SK-N-SH treated with all-trans-retinoic acid at 6 μM for 48 hours (cell line): Measurements from ENCODE around the gene VSIR.

Experiments
- ATAC-seq: fragments of 200-7000 bp; cut with Tn5 transposase; 3 replicates; pipeline ENCODE4 v1.9.1; 2020; ENCODE audit warnings: mild to moderate bottlenecking, moderate library complexity
- ARNTL ChIP-seq: fragments of 450-650 bp; formaldehyde crosslinking; IDR thresholded peaks from 2 replicates; pipeline ENCODE4 v1.5.0; 2020; ENCODE audit warnings: low read depth, mild to moderate bottlenecking, moderate library complexity, borderline replicate concordance
- BACH2 ChIP-seq: fragments of 250-450 bp; sonication (Bioruptor Pico); IDR thresholded peaks from 2 replicates; pipeline ENCODE4 v1.9.0; 2021; ENCODE audit warnings: mild to moderate bottlenecking, borderline replicate concordance
- CSDC2 ChIP-seq: fragments of 250-450 bp; sonication (Bioruptor Pico); IDR thresholded peaks from 2 replicates; pipeline ENCODE4 v1.5.0; 2020; ENCODE audit warnings: mild to moderate bottlenecking, moderate library complexity
- ESRRG ChIP-seq: fragments of 250-450 bp; sonication (Bioruptor Pico); IDR thresholded peaks from 2 replicates; pipeline ENCODE4 v1.6.1; 2021; ENCODE audit warnings: mild to moderate bottlenecking
- GLIS3 ChIP-seq: fragments of 250-450 bp; sonication (Bioruptor Pico); IDR thresholded peaks from 2 replicates; pipeline ENCODE4 v1.5.0; 2020; ENCODE audit warnings: mild to moderate bottlenecking, moderate library complexity
- ISL1 ChIP-seq: fragments of 250-450 bp; sonication (Bioruptor Pico); IDR thresholded peaks from 2 replicates; pipeline ENCODE4 v2.1.2; 2022; ENCODE audit warnings: mild to moderate bottlenecking, moderate library complexity
- OSR1 ChIP-seq: fragments of 250-450 bp; sonication (Bioruptor Pico); IDR thresholded peaks from 2 replicates; pipeline ENCODE4 v1.8.0; 2022; ENCODE audit warnings: moderate library complexity, mild to moderate bottlenecking, inconsistent platforms
- PPARA ChIP-seq: fragments of 250-450 bp; sonication (Bioruptor Pico); IDR thresholded peaks from 2 replicates; pipeline ENCODE4 v1.5.0; 2020; ENCODE audit warnings: mild to moderate bottlenecking, borderline replicate concordance
- RARB ChIP-seq: fragments of 250-450 bp; sonication (Bioruptor Pico); IDR thresholded peaks from 2 replicates; pipeline ENCODE4 v1.8.0; 2021; ENCODE audit warnings: mild to moderate bottlenecking, moderate library complexity
- SNAI2 ChIP-seq: fragments of 250-450 bp; sonication (Bioruptor Pico); IDR thresholded peaks from 2 replicates; pipeline ENCODE4 v1.5.0; 2020; ENCODE audit warnings: mild to moderate bottlenecking, moderate library complexity
- TCF4 ChIP-seq: fragments of 250-450 bp; sonication (Bioruptor Pico); IDR thresholded peaks from 2 replicates; pipeline ENCODE4 v1.8.0; 2021; ENCODE audit warnings: mild to moderate bottlenecking, moderate library complexity, borderline replicate concordance
- TOX ChIP-seq: fragments of 250-450 bp; sonication (Bioruptor Pico); IDR thresholded peaks from 2 replicates; pipeline ENCODE4 v1.8.0; 2021; ENCODE audit warnings: mild to moderate bottlenecking, moderate library complexity, borderline replicate concordance
- ZC3H10 ChIP-seq: fragments of 250-450 bp; sonication (Bioruptor Pico); IDR thresholded peaks from 2 replicates; pipeline ENCODE4 v1.5.1; 2021; ENCODE audit warnings: mild to moderate bottlenecking, moderate library complexity
- ZFP3 ChIP-seq: fragments of 250-450 bp; sonication (Bioruptor Pico); IDR thresholded peaks from 2 replicates; pipeline ENCODE4 v1.5.0; 2020; ENCODE audit warnings: mild to moderate bottlenecking, moderate library complexity
- ZFP30 ChIP-seq: fragments of 450-650 bp; formaldehyde crosslinking; IDR thresholded peaks from 2 replicates; pipeline ENCODE4 v1.5.0; 2022; ENCODE audit warnings: mild to moderate bottlenecking, moderate library complexity
- ZNF565 ChIP-seq: fragments of 450-650 bp; formaldehyde crosslinking; conservative IDR thresholded peaks from 2 replicates; pipeline ENCODE4 v1.5.0; 2020; ENCODE audit warnings: low read depth, mild to moderate bottlenecking, moderate library complexity
- ZNF70 ChIP-seq: fragments of 450-650 bp; formaldehyde crosslinking; IDR thresholded peaks from 2 replicates; pipeline ENCODE4 v1.5.0; 2020; ENCODE audit warnings: mild to moderate bottlenecking, moderate library complexity
- ZNF8 ChIP-seq: fragments of 450-650 bp; formaldehyde crosslinking; IDR thresholded peaks from 2 replicates; pipeline ENCODE4 v1.5.0; 2020; ENCODE audit warnings: mild to moderate bottlenecking, moderate library complexity
- TF ChIP-seq, protein P1 (sequence below): fragments of 250-450 bp; sonication (Bioruptor Pico); IDR thresholded peaks from 2 replicates; pipeline ENCODE4 v1.5.0; 2020; ENCODE audit warnings: mild to moderate bottlenecking, moderate library complexity
- TF ChIP-seq, protein P2 (sequence below): fragments of 250-450 bp; sonication (Bioruptor Pico); IDR thresholded peaks from 2 replicates; pipeline ENCODE4 v1.8.0; 2021; ENCODE audit warnings: low read depth, mild to moderate bottlenecking, moderate library complexity, borderline replicate concordance
- TF ChIP-seq, protein P3 (sequence below): fragments of 250-450 bp; sonication (Bioruptor Pico); IDR thresholded peaks from 2 replicates; pipeline ENCODE4 v1.8.0; 2020; ENCODE audit warnings: mild to moderate bottlenecking, moderate library complexity, borderline replicate concordance
- TF ChIP-seq, protein P4 (sequence below): fragments of 250-450 bp; sonication (Bioruptor Pico); IDR thresholded peaks from 2 replicates; pipeline ENCODE4 v1.5.1; 2020; ENCODE audit warnings: low read depth, mild to moderate bottlenecking, moderate library complexity

Gene VSIR

DNA sequence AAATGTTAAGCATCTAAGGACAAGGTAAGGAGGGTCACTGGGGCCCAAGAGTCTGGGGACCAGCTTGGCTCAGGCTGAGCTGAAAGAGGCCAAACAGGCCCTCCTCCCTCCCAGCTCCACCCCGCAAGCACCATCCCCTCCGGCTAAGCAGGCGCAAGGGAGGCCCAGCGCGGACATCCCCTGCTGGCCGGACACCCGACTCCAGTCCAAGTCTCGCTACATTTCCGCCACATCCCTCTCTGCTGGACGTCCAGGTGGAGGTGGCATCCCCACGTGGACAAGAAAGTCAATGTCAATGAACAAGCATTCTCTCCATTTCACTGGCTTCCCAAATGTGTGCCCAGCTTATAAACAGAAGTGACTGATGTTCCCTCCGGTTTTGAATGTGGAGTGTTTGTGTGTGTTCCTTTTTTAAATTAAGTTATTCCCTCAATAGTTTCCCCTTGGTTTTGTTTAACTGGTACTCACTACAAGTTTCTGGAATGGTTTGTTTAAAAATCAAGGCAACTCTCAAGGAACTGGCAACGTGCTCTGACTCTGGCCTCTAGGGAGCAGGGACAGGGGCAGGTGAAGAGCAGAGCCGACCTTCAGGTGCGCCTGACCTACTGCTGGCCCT, 42.3 kb upstream of the VSIR start:
- no peak for ATAC-seq
- TF ChIP-seq, protein P1, sequence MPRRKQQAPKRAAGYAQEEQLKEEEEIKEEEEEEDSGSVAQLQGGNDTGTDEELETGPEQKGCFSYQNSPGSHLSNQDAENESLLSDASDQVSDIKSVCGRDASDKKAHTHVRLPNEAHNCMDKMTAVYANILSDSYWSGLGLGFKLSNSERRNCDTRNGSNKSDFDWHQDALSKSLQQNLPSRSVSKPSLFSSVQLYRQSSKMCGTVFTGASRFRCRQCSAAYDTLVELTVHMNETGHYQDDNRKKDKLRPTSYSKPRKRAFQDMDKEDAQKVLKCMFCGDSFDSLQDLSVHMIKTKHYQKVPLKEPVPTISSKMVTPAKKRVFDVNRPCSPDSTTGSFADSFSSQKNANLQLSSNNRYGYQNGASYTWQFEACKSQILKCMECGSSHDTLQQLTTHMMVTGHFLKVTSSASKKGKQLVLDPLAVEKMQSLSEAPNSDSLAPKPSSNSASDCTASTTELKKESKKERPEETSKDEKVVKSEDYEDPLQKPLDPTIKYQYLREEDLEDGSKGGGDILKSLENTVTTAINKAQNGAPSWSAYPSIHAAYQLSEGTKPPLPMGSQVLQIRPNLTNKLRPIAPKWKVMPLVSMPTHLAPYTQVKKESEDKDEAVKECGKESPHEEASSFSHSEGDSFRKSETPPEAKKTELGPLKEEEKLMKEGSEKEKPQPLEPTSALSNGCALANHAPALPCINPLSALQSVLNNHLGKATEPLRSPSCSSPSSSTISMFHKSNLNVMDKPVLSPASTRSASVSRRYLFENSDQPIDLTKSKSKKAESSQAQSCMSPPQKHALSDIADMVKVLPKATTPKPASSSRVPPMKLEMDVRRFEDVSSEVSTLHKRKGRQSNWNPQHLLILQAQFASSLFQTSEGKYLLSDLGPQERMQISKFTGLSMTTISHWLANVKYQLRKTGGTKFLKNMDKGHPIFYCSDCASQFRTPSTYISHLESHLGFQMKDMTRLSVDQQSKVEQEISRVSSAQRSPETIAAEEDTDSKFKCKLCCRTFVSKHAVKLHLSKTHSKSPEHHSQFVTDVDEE (CRISPR knock-in tag): no peak
- TF ChIP-seq ZNF70 (no peak), ZFP3 (CRISPR knock-in tag) (no peak), SNAI2 (CRISPR knock-in tag) (no peak), ZNF8 (no peak), ESRRG (CRISPR knock-in tag) (no peak), RARB (CRISPR knock-in tag) (no peak), ARNTL (CRISPR knock-in tag) (no peak), TCF4 (CRISPR knock-in tag) (no peak), ZFP30 (CRISPR knock-in tag) (no peak), GLIS3 (no peak), BACH2 (no peak), ZNF565 (no peak), PPARA (no peak), ISL1 (CRISPR knock-in tag) (no peak), CSDC2 (no peak)
- TF ChIP-seq, protein P2, sequence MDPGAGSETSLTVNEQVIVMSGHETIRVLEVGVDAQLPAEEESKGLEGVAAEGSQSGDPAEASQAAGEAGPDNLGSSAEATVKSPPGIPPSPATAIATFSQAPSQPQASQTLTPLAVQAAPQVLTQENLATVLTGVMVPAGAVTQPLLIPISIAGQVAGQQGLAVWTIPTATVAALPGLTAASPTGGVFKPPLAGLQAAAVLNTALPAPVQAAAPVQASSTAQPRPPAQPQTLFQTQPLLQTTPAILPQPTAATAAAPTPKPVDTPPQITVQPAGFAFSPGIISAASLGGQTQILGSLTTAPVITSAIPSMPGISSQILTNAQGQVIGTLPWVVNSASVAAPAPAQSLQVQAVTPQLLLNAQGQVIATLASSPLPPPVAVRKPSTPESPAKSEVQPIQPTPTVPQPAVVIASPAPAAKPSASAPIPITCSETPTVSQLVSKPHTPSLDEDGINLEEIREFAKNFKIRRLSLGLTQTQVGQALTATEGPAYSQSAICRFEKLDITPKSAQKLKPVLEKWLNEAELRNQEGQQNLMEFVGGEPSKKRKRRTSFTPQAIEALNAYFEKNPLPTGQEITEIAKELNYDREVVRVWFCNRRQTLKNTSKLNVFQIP (CRISPR knock-in tag): no peak
- TF ChIP-seq, protein P3, sequence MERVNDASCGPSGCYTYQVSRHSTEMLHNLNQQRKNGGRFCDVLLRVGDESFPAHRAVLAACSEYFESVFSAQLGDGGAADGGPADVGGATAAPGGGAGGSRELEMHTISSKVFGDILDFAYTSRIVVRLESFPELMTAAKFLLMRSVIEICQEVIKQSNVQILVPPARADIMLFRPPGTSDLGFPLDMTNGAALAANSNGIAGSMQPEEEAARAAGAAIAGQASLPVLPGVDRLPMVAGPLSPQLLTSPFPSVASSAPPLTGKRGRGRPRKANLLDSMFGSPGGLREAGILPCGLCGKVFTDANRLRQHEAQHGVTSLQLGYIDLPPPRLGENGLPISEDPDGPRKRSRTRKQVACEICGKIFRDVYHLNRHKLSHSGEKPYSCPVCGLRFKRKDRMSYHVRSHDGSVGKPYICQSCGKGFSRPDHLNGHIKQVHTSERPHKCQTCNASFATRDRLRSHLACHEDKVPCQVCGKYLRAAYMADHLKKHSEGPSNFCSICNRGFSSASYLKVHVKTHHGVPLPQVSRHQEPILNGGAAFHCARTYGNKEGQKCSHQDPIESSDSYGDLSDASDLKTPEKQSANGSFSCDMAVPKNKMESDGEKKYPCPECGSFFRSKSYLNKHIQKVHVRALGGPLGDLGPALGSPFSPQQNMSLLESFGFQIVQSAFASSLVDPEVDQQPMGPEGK (CRISPR knock-in tag): no peak
- TF ChIP-seq, protein P4, sequence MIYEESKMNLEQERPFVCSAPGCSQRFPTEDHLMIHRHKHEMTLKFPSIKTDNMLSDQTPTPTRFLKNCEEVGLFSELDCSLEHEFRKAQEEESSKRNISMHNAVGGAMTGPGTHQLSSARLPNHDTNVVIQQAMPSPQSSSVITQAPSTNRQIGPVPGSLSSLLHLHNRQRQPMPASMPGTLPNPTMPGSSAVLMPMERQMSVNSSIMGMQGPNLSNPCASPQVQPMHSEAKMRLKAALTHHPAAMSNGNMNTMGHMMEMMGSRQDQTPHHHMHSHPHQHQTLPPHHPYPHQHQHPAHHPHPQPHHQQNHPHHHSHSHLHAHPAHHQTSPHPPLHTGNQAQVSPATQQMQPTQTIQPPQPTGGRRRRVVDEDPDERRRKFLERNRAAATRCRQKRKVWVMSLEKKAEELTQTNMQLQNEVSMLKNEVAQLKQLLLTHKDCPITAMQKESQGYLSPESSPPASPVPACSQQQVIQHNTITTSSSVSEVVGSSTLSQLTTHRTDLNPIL (CRISPR knock-in tag): no peak
- TF ChIP-seq, all 23 proteins: peak for 0

DNA sequence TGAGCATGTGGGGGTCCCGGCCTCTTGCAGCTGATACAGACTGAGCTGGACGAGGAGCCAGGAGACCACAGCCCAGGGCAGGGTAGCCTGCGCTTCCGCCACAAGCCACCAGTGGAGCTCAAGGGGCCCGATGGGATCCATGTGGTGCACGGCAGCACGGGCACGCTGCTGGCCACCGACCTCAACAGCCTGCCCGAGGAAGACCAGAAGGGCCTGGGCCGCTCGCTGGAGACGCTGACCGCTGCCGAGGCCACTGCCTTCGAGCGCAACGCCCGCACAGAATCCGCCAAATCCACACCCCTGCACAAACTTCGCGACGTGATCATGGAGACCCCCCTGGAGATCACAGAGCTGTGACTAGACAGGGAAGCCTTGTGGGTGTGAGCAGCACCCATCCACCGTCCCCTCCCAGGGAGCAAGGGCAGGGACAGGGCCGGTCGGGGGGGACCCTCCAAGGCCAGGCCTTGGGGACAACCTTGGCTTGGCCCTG, 41.6 kb upstream of the VSIR start:
- ATAC-seq: no peak
- TF ChIP-seq ZC3H10 (CRISPR knock-in tag): no peak

DNA sequence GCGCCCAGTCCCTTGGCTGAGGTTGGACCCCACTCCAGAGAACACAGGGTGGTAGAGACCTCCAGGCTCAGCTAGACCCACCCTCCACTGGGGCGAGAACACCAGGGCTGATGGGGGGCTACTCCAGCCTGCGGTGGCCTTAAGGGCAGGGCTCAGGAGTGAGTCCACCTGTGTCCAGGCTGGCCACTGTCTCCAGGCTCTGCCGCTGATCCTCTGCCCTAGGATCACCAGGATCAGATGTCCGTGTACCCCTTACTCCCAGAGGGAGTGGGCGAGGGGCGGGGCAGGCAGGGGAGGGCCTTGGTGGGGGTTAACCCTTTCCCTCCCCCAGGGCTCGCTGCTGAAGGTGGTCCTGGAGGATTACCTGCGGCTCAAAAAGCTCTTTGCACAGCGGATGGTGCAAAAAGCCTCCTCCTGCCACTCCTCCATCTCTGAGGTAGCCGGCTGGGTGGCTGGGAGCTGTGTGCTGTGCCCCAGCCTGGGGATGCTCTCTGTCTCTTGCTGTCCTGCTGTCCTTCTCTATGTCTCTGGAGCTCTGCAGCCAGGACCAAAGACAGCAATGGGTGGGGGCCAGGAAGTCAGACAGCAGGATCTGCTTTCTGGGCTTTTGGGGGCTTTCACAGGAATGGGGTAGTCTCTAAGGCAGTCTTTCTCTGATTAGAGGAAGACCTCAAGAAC, 39.7 kb upstream of the VSIR start:
- ATAC-seq: peak; percentile 3; the same call in 1 of the 3 replicates
- TF ChIP-seq RARB (CRISPR knock-in tag): no peak
- no peak for TF ChIP-seq GLIS3
- no peak for TF ChIP-seq TCF4 (CRISPR knock-in tag)
- no peak for TF ChIP-seq SNAI2 (CRISPR knock-in tag)
- no peak for TF ChIP-seq BACH2
- TF ChIP-seq ZFP3 (CRISPR knock-in tag): no peak
- TF ChIP-seq, protein P1 (CRISPR knock-in tag): no peak
- TF ChIP-seq TOX (CRISPR knock-in tag): no peak
- TF ChIP-seq PPARA: no peak
- TF ChIP-seq, protein P2 (CRISPR knock-in tag): no peak
- TF ChIP-seq, protein P4 (CRISPR knock-in tag): no peak
- no peak for TF ChIP-seq ZNF8
- no peak for TF ChIP-seq OSR1 (CRISPR knock-in tag)
- no peak for TF ChIP-seq ARNTL (CRISPR knock-in tag)
- no peak for TF ChIP-seq ZNF565
